Measurements from ENCODE around the gene RNF26. TPM values are rescaled to one million over a fixed set of nuclear protein-coding genes. Genes with fewer than 3 reads are reported as not detected.
A peak's percentile ranks its signal among the peaks of the same experiment; 100 is the strongest.

RNF26 gene
- total RNA-seq, 3 donors from 2014 or later = 8.8 to 11.2 (median 9.7) TPM

GRCh38 chr11:119356349-119357031 is 22.2 kb downstream of the RNF26 start:
- Histone ChIP-seq H3K4me1 (peaks cover 4 to 5% of the 10 kb centered on the region in 2 donors), H3K4me3 (peak overlapping the region; percentile 45 to 77 (median 52)), H3K36me3 (no peaks in the 10 kb centered on the region), H3K27me3 (no peaks in the 10 kb centered on the region), H3K27ac (peak overlapping the region; percentile 73 to 82), H3K9me3 (no peaks in the 10 kb centered on the region)
- TF ChIP-seq POLR2AphosphoS5 (IDR thresholded peaks at IDR 0.05) = peak in 2 of 3 donors; percentile 27 to 48
- TF ChIP-seq CTCF (IDR thresholded peaks at IDR 0.05) = peak; percentile 43 to 96 (median 95)
- no peak for TF ChIP-seq POLR2A (IDR thresholded peaks at IDR 0.05)
- intact Hi-C loops (cut with DNase I; ENCODE audit: low total_unique reads) = loop anchor here (5.0 kb wide), 1 partner anchor 121 kb away; no protein-coding TSS in a partner anchor
- DNase-seq (ENCODE audit: low spot score in 2 of 2) = peak; percentile 75 to 86

- no peaks in the 10 kb centered on the region for H3K27me3 ChIP-seq
- no peaks in the 10 kb centered on the region for H3K36me3 ChIP-seq
- peaks cover 4 to 5% of the 10 kb centered on the region in 2 donors for H3K4me1 ChIP-seq
- TF ChIP-seq CTCF (IDR thresholded peaks at IDR 0.05) = no peak
- TF ChIP-seq POLR2A (IDR thresholded peaks at IDR 0.05) = no peak
- DNase-seq (ENCODE audit: low spot score in 2 of 2) = no peak
- peak overlapping the region; percentile 73 to 82 for H3K27ac ChIP-seq
- H3K9me3 ChIP-seq = no peaks in the 10 kb centered on the region
- H3K4me3 ChIP-seq = peak overlapping the region; percentile 45 to 77 (median 52)
- intact Hi-C loops (cut with DNase I; ENCODE audit: low total_unique reads) = loop anchor here (5.0 kb wide), 1 partner anchor 120 kb away; no protein-coding TSS in a partner anchor
Observed at GRCh38 chr11:119357074-119357473, 22.7 kb downstream of the RNF26 start.

GRCh38 chr11:119359365-119360214 is 25.3 kb downstream of the RNF26 start:
- intact Hi-C loops (cut with DNase I; ENCODE audit: low total_unique reads) = loop anchor here (5.0 kb wide), 1 partner anchor 118 kb away; no protein-coding TSS in a partner anchor
- H3K27ac ChIP-seq = no peak overlapping the region
- H3K4me3 ChIP-seq = no peak overlapping the region
- no peak for DNase-seq (ENCODE audit: low spot score in 2 of 2)
- H3K27me3 ChIP-seq = no peaks in the 10 kb centered on the region
- H3K36me3 ChIP-seq = no peaks in the 10 kb centered on the region
- peaks cover 0 to 8% of the 10 kb centered on the region in 2 donors for H3K4me1 ChIP-seq
- TF ChIP-seq POLR2AphosphoS5 (IDR thresholded peaks at IDR 0.05) = no peak
- no peak for TF ChIP-seq POLR2A (IDR thresholded peaks at IDR 0.05)
- TF ChIP-seq CTCF (IDR thresholded peaks at IDR 0.05) = no peak
- H3K9me3 ChIP-seq = no peaks in the 10 kb centered on the region

- Histone ChIP-seq H3K36me3 (no peaks in the 10 kb centered on the region), H3K9me3 (no peaks in the 10 kb centered on the region), H3K4me1 (peaks cover 0 to 8% of the 10 kb centered on the region in 2 donors), H3K27me3 (no peaks in the 10 kb centered on the region), H3K4me3 (no peak overlapping the region), H3K27ac (peak overlapping the region; percentile 73 to 81)
- DNase-seq (ENCODE audit: low spot score in 2 of 2) = peak in 1 of 2 donors; percentile 71
- intact Hi-C loops (cut with DNase I; ENCODE audit: low total_unique reads) = no loop called here
- TF ChIP-seq POLR2A (IDR thresholded peaks at IDR 0.05) = no peak
- TF ChIP-seq CTCF (IDR thresholded peaks at IDR 0.05) = peak in 1 of 3 donors; percentile 15
- TF ChIP-seq POLR2AphosphoS5 (IDR thresholded peaks at IDR 0.05) = peak in 2 of 3 donors; percentile 19 to 23
Observed at GRCh38 chr11:119361056-119361787, 26.9 kb downstream of the RNF26 start.
